Neuronal stem cell (in vitro differentiated cells): Measurements from ENCODE around the gene PTPN9.

Experiments used
- DNase-seq: peaks from one replicate; pipeline ENCODE4 v3.0.0-alpha.2; 2013; ENCODE audit warnings: low spot score
- H2AFZ ChIP-seq: one replicate; pipeline ENCODE4 v1.6.1; 2013; ENCODE audit warnings: mild to moderate bottlenecking, low read length, inconsistent platforms
- H2AK5ac ChIP-seq: 2 replicates; pipeline ENCODE4 v1.6.1; 2013; ENCODE audit warnings: low read depth, mild to moderate bottlenecking, inconsistent platforms, low read length, moderate library complexity, mixed read lengths
- H2BK120ac ChIP-seq: 2 replicates; pipeline ENCODE4 v1.6.1; 2013; ENCODE audit warnings: low read depth, mild to moderate bottlenecking, inconsistent platforms, low read length, moderate library complexity, mixed read lengths
- H2BK12ac ChIP-seq: one replicate; pipeline ENCODE4 v1.6.1; 2013; ENCODE audit warnings: low read length, inconsistent platforms
- H2BK15ac ChIP-seq: 2 replicates; pipeline ENCODE4 v1.6.1; 2013; ENCODE audit warnings: mild to moderate bottlenecking, low read length, inconsistent platforms, mixed read lengths
- H2BK5ac ChIP-seq: one replicate; pipeline ENCODE4 v1.6.1; 2013; ENCODE audit warnings: inconsistent platforms, mild to moderate bottlenecking, low read length, moderate library complexity
- H3K14ac ChIP-seq: one replicate; pipeline ENCODE4 v1.6.1; 2013; ENCODE audit warnings: low read length, inconsistent platforms
- H3K18ac ChIP-seq: 2 replicates; pipeline ENCODE4 v1.6.1; 2013; ENCODE audit warnings: low read length, inconsistent platforms
- H3K23ac ChIP-seq: 2 replicates; pipeline ENCODE4 v1.6.1; 2013; ENCODE audit warnings: low read depth, mild to moderate bottlenecking, mixed read lengths, low read length, inconsistent platforms; ENCODE audit not compliant: poor library complexity
- H3K27ac ChIP-seq: replicated peaks from 3 replicates; pipeline ENCODE4 v1.5.1; 2013; ENCODE audit warnings: low read length, inconsistent platforms
- H3K27me3 ChIP-seq, 3 experiments: 2 replicates each; pipeline ENCODE4 v1.6.1; 2013; ENCODE audit warnings: low read length in 3 of 3, mild to moderate bottlenecking in 2 of 3, inconsistent platforms in 1 of 3, low read depth in 1 of 3, mixed read lengths in 1 of 3, moderate library complexity in 1 of 3; ENCODE audit not compliant: control insufficient read depth in 3 of 3, insufficient read depth in 3 of 3
- H3K36me3 ChIP-seq, 2 donors: replicated peaks in 1 of 2; 2 replicates each; pipeline ENCODE4 v1.6.1; 2013; ENCODE audit warnings: low read length in 2 of 2; ENCODE audit not compliant: control insufficient read depth in 2 of 2, insufficient read depth in 2 of 2
- H3K4ac ChIP-seq: 2 replicates; pipeline ENCODE4 v1.6.1; 2013; ENCODE audit warnings: inconsistent platforms, mild to moderate bottlenecking, low read length, moderate library complexity
- H3K4me1 ChIP-seq, 2 donors: 1 replicate in 1 of 2; 2 replicates in 1 of 2; pipeline ENCODE4 v1.6.1; 2013; ENCODE audit warnings: low read length in 2 of 2, low read depth in 1 of 2; ENCODE audit not compliant: control insufficient read depth in 2 of 2, insufficient read depth in 1 of 2
- H3K4me2 ChIP-seq: one replicate; pipeline ENCODE4 v1.6.1; 2013; ENCODE audit warnings: mild to moderate bottlenecking, low read length, inconsistent platforms; ENCODE audit not compliant: insufficient read depth, poor library complexity, severe bottlenecking
- H3K4me3 ChIP-seq, 2 donors: 2 replicates each; pipeline ENCODE4 v1.5.1; 2013; ENCODE audit warnings: low read length in 2 of 2, mild to moderate bottlenecking in 2 of 2, inconsistent platforms in 1 of 2, moderate library complexity in 1 of 2
- H3K79me1 ChIP-seq: one replicate; pipeline ENCODE4 v1.6.1; 2013; ENCODE audit warnings: low read depth, mild to moderate bottlenecking, inconsistent platforms, low read length, moderate library complexity
- H3K9ac ChIP-seq: one replicate; pipeline ENCODE4 v1.6.1; 2013; ENCODE audit warnings: mild to moderate bottlenecking, low read depth, low read length, inconsistent platforms; ENCODE audit not compliant: poor library complexity
- H3K9me3 ChIP-seq, 2 donors: replicated peaks in 1 of 2; 2 replicates each; pipeline versions ENCODE3 to v1.6.1; 2013; ENCODE audit warnings: low read length in 2 of 2, mild to moderate bottlenecking in 2 of 2, inconsistent platforms in 1 of 2, low read depth in 1 of 2, mixed read lengths in 1 of 2, moderate library complexity in 1 of 2; ENCODE audit not compliant: control insufficient read depth in 2 of 2, insufficient read depth in 1 of 2
- H4K8ac ChIP-seq: one replicate; pipeline ENCODE4 v1.6.1; 2013; ENCODE audit warnings: low read depth, mild to moderate bottlenecking, inconsistent platforms, low read length, moderate library complexity
- H4K91ac ChIP-seq: one replicate; pipeline ENCODE4 v1.6.1; 2013; ENCODE audit warnings: low read length, low read depth, mild to moderate bottlenecking, inconsistent platforms; ENCODE audit not compliant: poor library complexity
- WGBS, 2 donors: extraction: QIAGEN DNeasy Blood & Tissue Kit; methylation state at CpG; one replicate each; pipeline ENCODE4 v1.1.7; 2013; ENCODE audit warnings: missing lambda C conversion rate in 2 of 2, mixed read lengths in 1 of 2; ENCODE audit not compliant: insufficient read length in 2 of 2, insufficient replicate concordance in 1 of 2; ENCODE audit errors: extremely low coverage in 2 of 2; 5-methylcytosine and 5-hydroxymethylcytosine counted together

PTPN9 gene

GRCh38 chr15:75606026-75606425, 26.9 kb upstream of the PTPN9 start:
- no peak overlapping the region for H3K4me2 ChIP-seq
- no peak overlapping the region for H2BK5ac ChIP-seq
- no peak overlapping the region for H2AFZ ChIP-seq
- H3K27ac ChIP-seq: no peak overlapping the region
- no peak overlapping the region for H3K9ac ChIP-seq
- H2BK15ac ChIP-seq: no peak overlapping the region
- no peak overlapping the region for H3K23ac ChIP-seq
- no peak overlapping the region for H2AK5ac ChIP-seq
- WGBS, 2 donors: no CpG with 5 or more reads among the region's 8 CpGs
- no peak overlapping the region for H3K4me3 ChIP-seq
- no peak overlapping the region for H4K91ac ChIP-seq
- H3K4me1 ChIP-seq: no peaks in the 10 kb centered on the region
- no peak overlapping the region for H3K18ac ChIP-seq
- H2BK120ac ChIP-seq: no peak overlapping the region
- H2BK12ac ChIP-seq: no peak overlapping the region
- H3K27me3 ChIP-seq: no peaks in the 10 kb centered on the region
- no peak overlapping the region for H4K8ac ChIP-seq
- H3K4ac ChIP-seq: no peak overlapping the region
- H3K9me3 ChIP-seq: no peaks in the 10 kb centered on the region
- H3K14ac ChIP-seq: no peak overlapping the region
- DNase-seq: no peak
- H3K36me3 ChIP-seq: peaks cover 15 to 67% of the 10 kb centered on the region in 2 donors
- H3K79me1 ChIP-seq: no peaks in the 10 kb centered on the region

DNA sequence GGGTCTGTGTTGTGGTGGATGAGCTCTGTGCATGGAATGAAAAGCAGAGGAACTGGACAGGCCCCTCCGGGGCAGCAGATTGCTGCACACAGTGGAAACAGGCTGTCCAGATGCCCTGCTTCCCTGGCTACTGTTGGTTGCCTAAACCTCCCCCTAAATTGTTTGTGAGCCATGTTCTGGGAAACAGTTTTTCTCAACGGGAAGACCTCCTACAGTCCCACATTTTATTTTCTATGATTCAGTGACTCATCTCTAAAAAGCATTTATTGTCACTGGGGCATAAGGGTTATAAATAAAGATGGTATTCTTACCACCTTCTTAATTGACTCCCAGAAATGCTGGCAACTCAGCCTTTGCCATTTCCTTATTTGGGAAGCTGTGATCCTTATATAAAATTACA, 20.3 kb upstream of the PTPN9 start:
- no peak overlapping the region for H2BK120ac ChIP-seq
- no peak overlapping the region for H3K9ac ChIP-seq
- H3K9me3 ChIP-seq: no peaks in the 10 kb centered on the region
- H3K4me1 ChIP-seq: no peaks in the 10 kb centered on the region
- H4K91ac ChIP-seq: no peak overlapping the region
- H3K79me1 ChIP-seq: no peaks in the 10 kb centered on the region
- no peaks in the 10 kb centered on the region for H3K27me3 ChIP-seq
- H2AK5ac ChIP-seq: no peak overlapping the region
- H3K4ac ChIP-seq: no peak overlapping the region
- peaks cover 19 to 71% of the 10 kb centered on the region in 2 donors for H3K36me3 ChIP-seq
- H2AFZ ChIP-seq: no peak overlapping the region
- no peak overlapping the region for H2BK5ac ChIP-seq
- DNase-seq: no peak
- no peak overlapping the region for H3K4me3 ChIP-seq
- no peak overlapping the region for H3K14ac ChIP-seq
- no CpG with 5 or more reads among the region's 2 CpGs for WGBS, 2 donors
- no peak overlapping the region for H2BK15ac ChIP-seq
- no peak overlapping the region for H3K27ac ChIP-seq
- no peak overlapping the region for H2BK12ac ChIP-seq
- no peak overlapping the region for H3K18ac ChIP-seq
- no peak overlapping the region for H3K4me2 ChIP-seq
- H4K8ac ChIP-seq: no peak overlapping the region
- no peak overlapping the region for H3K23ac ChIP-seq

GRCh38 chr15:75598361-75598760, 19.2 kb upstream of the PTPN9 start:
- H2BK15ac ChIP-seq: no peak overlapping the region
- H2AFZ ChIP-seq: no peak overlapping the region
- no peak overlapping the region for H3K4me2 ChIP-seq
- H3K9me3 ChIP-seq: no peaks in the 10 kb centered on the region
- H3K4me3 ChIP-seq: no peak overlapping the region
- no peak overlapping the region for H4K91ac ChIP-seq
- peaks cover 19 to 69% of the 10 kb centered on the region in 2 donors for H3K36me3 ChIP-seq
- H3K14ac ChIP-seq: no peak overlapping the region
- no peak overlapping the region for H2AK5ac ChIP-seq
- no CpG with 5 or more reads among the region's 4 CpGs for WGBS, 2 donors
- no peaks in the 10 kb centered on the region for H3K79me1 ChIP-seq
- DNase-seq: no peak
- H3K18ac ChIP-seq: no peak overlapping the region
- no peak overlapping the region for H3K27ac ChIP-seq
- no peak overlapping the region for H2BK120ac ChIP-seq
- H2BK12ac ChIP-seq: no peak overlapping the region
- H4K8ac ChIP-seq: no peak overlapping the region
- no peak overlapping the region for H3K23ac ChIP-seq
- H3K9ac ChIP-seq: no peak overlapping the region
- H3K4ac ChIP-seq: no peak overlapping the region
- no peaks in the 10 kb centered on the region for H3K27me3 ChIP-seq
- H3K4me1 ChIP-seq: no peaks in the 10 kb centered on the region
- H2BK5ac ChIP-seq: no peak overlapping the region

DNA sequence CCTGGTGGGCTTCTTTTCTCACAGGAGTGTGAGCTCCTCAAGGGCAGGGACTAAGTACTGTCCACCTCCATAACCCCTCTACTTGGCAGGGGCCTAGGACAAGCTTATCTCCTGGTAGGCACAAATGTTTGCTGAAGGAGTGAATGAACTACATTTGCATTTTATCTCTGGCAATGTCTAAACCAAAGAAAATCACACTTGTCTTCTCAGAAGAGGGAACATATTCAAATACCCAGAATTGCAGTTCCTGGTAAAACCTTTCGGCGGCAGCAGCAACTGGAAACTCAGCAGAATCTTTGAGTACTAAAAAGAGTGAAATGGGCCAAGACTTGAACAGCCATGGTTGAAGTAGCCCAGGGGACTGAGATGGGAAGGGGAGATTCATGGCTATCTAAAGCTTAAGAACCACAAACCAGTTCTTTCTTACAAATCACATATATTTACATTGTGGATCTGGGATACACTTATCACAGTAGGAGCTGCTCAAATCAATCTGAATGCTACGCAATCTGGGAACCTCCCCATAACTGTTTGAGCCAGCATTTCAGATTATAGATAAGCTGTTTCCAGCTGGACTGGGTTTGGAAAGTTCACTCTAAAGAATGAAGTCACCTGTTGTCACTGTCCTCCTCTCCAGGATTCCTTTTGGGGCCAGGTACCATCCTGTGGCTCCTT, 18.7 kb upstream of the PTPN9 start:
- H3K27me3 ChIP-seq: no peaks in the 10 kb centered on the region
- no peak overlapping the region for H2AK5ac ChIP-seq
- no peak overlapping the region for H3K4me3 ChIP-seq
- no peak overlapping the region for H2BK5ac ChIP-seq
- no peaks in the 10 kb centered on the region for H3K9me3 ChIP-seq
- no peak overlapping the region for H3K23ac ChIP-seq
- no peak overlapping the region for H3K4me2 ChIP-seq
- no peak overlapping the region for H3K18ac ChIP-seq
- no peak overlapping the region for H2AFZ ChIP-seq
- H3K9ac ChIP-seq: no peak overlapping the region
- no peaks in the 10 kb centered on the region for H3K79me1 ChIP-seq
- H3K14ac ChIP-seq: no peak overlapping the region
- H3K27ac ChIP-seq: no peak overlapping the region
- H3K36me3 ChIP-seq: peaks cover 19 to 69% of the 10 kb centered on the region in 2 donors
- no peak overlapping the region for H2BK120ac ChIP-seq
- no peak overlapping the region for H3K4ac ChIP-seq
- H3K4me1 ChIP-seq: no peaks in the 10 kb centered on the region
- no peak for DNase-seq
- H2BK12ac ChIP-seq: no peak overlapping the region
- no peak overlapping the region for H4K91ac ChIP-seq
- no peak overlapping the region for H4K8ac ChIP-seq
- no peak overlapping the region for H2BK15ac ChIP-seq
- no CpG with 5 or more reads among the region's 3 CpGs for WGBS, 2 donors
